Upper lobe of left lung (tissue), 6 donors: Measurements from ENCODE around the gene FOXP1. TPM values are rescaled to one million over a fixed set of nuclear protein-coding genes. Genes with fewer than 3 reads are reported as not detected.

Experiments
- ATAC-seq, 2 donors: fragments of 200-7000 bp; cut with Tn5 transposase; one replicate each; pipeline ENCODE4 v1.9.1; 2022; ENCODE audit warnings: mild to moderate bottlenecking in 2 of 2, moderate library complexity in 2 of 2; ENCODE audit not compliant: low FRiP score in 2 of 2
- DNase-seq, 2 donors: peaks; one replicate each; pipeline ENCODE4 v3.0.0-alpha.2; 2019 to 2020
- H3K27ac ChIP-seq, 4 donors: fragments of 200-600 bp; sonication (generic); one replicate each; pipeline ENCODE4 v1.5.1; 2016 to 2019
- H3K27me3 ChIP-seq, 4 donors: fragments of 200-600 bp; sonication (generic); one replicate each; pipeline ENCODE4 v1.5.1; 2017 to 2019
- H3K36me3 ChIP-seq, 4 donors: fragments of 200-600 bp; sonication (generic); one replicate each; pipeline ENCODE4 v1.5.1; 2016 to 2019
- H3K4me1 ChIP-seq, 4 donors: fragments of 200-600 bp; sonication (generic); one replicate each; pipeline ENCODE4 v1.5.1; 2018 to 2019
- H3K4me3 ChIP-seq, 4 donors: fragments of 200-600 bp; sonication (generic); one replicate each; pipeline ENCODE4 v1.5.1; 2017 to 2019; ENCODE audit warnings: mild to moderate bottlenecking in 2 of 4, moderate library complexity in 1 of 4
- H3K9me3 ChIP-seq, 4 donors: fragments of 200-600 bp; sonication (generic); one replicate each; pipeline ENCODE4 v1.5.1; 2018 to 2019
- EP300 ChIP-seq, 4 donors: sonication (generic); formaldehyde crosslinking; IDR thresholded peaks; one replicate each; pipeline ENCODE4 v1.5.1; 2017; ENCODE audit warnings: antibody characterized with exemption in 4 of 4, control low read depth in 2 of 4
- POLR2A ChIP-seq, 4 donors: fragments of 450-650 bp; IDR thresholded peaks; one replicate each; pipeline ENCODE4 v1.5.1; 2016 to 2017; ENCODE audit warnings: antibody characterized with exemption in 4 of 4, mild to moderate bottlenecking in 2 of 4
- POLR2AphosphoS5 ChIP-seq, 2 donors: sonication (generic); formaldehyde crosslinking; IDR thresholded peaks; one replicate each; pipeline ENCODE4 v1.5.1; 2017; ENCODE audit warnings: antibody characterized with exemption in 2 of 2
- WGBS, 2 donors: methylation state at CpG; one replicate each; pipeline ENCODE4 v1.1.5; 2017 to 2018; 5-methylcytosine and 5-hydroxymethylcytosine counted together
- total RNA-seq, 6 donors: library from RNA; depleted of rRNA in 4 of 6; stranded (reverse); fragments of >200 nt in 4 of 6; gene quantifications; one replicate each; pipeline versions ENCODE4 v1.1.0 to v1.2.1, GENCODE V29; 2016 to 2021
- TF ChIP-seq, protein P1 (sequence below), 6 experiments: fragments of 450-650 bp in 4 of 6; fragments of 200-600 bp in 2 of 6; sonication (generic) in 2 of 6; IDR thresholded peaks; one replicate each; pipeline ENCODE4 v1.5.1; 2016 to 2019; ENCODE audit warnings: antibody characterized with exemption in 6 of 6
- donor health status: DM: no; HTN: no; CAD: no; lungs with moderate emphysema.
- donor health status: DM: no; HTN: yes; CAD: no; lungs with severe emphysema.

FOXP1 gene
- total RNA-seq, 6 donors from 2014 or later = 103 to 248 (median 134) TPM

DNA sequence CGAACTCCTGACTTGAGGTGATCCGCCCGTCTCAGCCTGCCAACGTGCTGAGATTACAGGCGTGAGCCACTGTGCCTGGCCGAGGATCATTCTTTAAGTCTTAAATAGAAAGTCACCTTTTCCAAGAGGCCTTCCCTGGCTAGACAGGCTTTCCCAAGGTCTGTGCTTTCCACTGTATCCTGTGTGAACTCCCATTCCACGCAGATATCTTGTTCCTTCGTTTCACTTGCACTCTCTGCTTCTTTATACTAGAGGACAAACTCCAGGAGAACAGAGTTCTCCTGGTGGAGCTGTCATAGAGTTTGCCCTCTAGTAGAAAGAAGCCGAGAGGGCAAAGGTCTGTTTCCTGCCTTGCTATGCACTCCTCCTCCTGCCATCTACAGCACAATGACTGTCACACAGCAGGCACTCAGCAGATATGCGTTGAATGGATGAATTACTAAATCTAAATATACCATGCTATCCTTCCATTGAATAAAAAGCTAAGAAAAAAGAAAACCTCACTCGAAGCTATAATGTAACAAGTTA lies 211.2 kb downstream of the FOXP1 start:
- Histone ChIP-seq H3K27me3 (no peaks in the 10 kb centered on the region), H3K36me3 (no peaks in the 10 kb centered on the region), H3K4me3 (no peak overlapping the region), H3K4me1 (peaks cover 0 to 11% (median 0%) of the 10 kb centered on the region in 4 donors), H3K9me3 (no peaks in the 10 kb centered on the region), H3K27ac (no peak overlapping the region)
- no peak for DNase-seq
- TF ChIP-seq POLR2AphosphoS5 (IDR thresholded peaks at IDR 0.05) (no peak), POLR2A (IDR thresholded peaks at IDR 0.05) (no peak), EP300 (IDR thresholded peaks at IDR 0.05) (no peak)
- TF ChIP-seq, protein P1, sequence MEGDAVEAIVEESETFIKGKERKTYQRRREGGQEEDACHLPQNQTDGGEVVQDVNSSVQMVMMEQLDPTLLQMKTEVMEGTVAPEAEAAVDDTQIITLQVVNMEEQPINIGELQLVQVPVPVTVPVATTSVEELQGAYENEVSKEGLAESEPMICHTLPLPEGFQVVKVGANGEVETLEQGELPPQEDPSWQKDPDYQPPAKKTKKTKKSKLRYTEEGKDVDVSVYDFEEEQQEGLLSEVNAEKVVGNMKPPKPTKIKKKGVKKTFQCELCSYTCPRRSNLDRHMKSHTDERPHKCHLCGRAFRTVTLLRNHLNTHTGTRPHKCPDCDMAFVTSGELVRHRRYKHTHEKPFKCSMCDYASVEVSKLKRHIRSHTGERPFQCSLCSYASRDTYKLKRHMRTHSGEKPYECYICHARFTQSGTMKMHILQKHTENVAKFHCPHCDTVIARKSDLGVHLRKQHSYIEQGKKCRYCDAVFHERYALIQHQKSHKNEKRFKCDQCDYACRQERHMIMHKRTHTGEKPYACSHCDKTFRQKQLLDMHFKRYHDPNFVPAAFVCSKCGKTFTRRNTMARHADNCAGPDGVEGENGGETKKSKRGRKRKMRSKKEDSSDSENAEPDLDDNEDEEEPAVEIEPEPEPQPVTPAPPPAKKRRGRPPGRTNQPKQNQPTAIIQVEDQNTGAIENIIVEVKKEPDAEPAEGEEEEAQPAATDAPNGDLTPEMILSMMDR (IDR thresholded peaks at IDR 0.05) = no peak
- WGBS, 2 donors = 87 to 96% methylated on average over 11 of the region's 11 CpGs
- ATAC-seq = no peak

DNA sequence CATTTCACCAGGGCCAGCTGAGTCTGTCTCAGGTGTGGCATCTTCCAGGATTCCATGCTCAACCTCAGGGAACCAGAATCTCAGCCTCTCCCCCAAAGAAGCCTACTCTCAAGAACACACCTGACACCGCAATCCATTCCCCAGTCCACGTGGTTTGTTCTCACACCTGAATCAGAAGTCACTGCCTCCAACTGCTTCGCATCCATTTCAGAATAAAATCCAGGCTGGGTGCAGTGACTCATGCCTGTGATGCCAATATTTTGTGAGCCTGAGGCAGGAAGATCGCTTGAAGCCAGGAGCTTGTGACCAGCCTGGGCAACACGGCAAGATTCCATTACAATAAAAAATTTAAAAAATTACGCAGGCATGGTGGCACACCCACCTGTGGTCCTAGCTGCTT lies 212.2 kb downstream of the FOXP1 start:
- 98% methylated on average over 6 of the region's 6 CpGs for WGBS, 2 donors
- H3K4me1 ChIP-seq = peaks cover 0 to 11% (median 0%) of the 10 kb centered on the region in 4 donors
- H3K27me3 ChIP-seq = no peaks in the 10 kb centered on the region
- no peak overlapping the region for H3K27ac ChIP-seq
- no peaks in the 10 kb centered on the region for H3K9me3 ChIP-seq
- no peak for DNase-seq
- H3K4me3 ChIP-seq = no peak overlapping the region
- ATAC-seq = no peak
- TF ChIP-seq EP300 (IDR thresholded peaks at IDR 0.05) (no peak), POLR2A (IDR thresholded peaks at IDR 0.05) (no peak), POLR2AphosphoS5 (IDR thresholded peaks at IDR 0.05) (no peak)
- TF ChIP-seq, protein P1 (IDR thresholded peaks at IDR 0.05) = no peak
- H3K36me3 ChIP-seq = no peaks in the 10 kb centered on the region

DNA sequence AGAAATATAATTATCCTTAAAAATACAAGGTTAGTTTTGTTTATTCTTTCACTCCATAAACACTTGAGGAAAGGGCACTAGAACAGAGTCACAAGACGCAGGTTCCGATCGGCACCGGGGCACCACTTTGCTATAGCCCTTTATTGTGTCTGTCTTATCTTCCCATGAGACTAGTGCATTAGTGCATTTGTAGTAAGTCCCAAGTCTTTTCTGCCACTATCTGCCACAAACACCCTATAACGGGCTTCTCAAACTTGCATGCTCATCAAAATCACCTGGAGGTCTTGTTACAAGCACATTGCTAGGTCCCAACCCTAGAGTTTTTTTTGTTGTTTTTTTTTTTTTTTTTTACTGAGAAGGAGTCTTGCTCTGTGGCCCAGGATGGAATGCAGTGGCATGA lies 213.1 kb downstream of the FOXP1 start:
- H3K36me3 ChIP-seq = no peaks in the 10 kb centered on the region
- no peaks in the 10 kb centered on the region for H3K27me3 ChIP-seq
- H3K4me1 ChIP-seq = peaks cover 0 to 11% (median 0%) of the 10 kb centered on the region in 4 donors
- 60 to 69% methylated on average over 5 of the region's 5 CpGs for WGBS, 2 donors
- TF ChIP-seq EP300 (IDR thresholded peaks at IDR 0.05) (no peak), POLR2A (IDR thresholded peaks at IDR 0.05) (no peak), POLR2AphosphoS5 (IDR thresholded peaks at IDR 0.05) (no peak)
- TF ChIP-seq, protein P1 (IDR thresholded peaks at IDR 0.05) = no peak
- no peak overlapping the region for H3K4me3 ChIP-seq
- H3K27ac ChIP-seq = no peak overlapping the region
- DNase-seq (no peak), ATAC-seq (no peak)
- H3K9me3 ChIP-seq = no peaks in the 10 kb centered on the region

DNA sequence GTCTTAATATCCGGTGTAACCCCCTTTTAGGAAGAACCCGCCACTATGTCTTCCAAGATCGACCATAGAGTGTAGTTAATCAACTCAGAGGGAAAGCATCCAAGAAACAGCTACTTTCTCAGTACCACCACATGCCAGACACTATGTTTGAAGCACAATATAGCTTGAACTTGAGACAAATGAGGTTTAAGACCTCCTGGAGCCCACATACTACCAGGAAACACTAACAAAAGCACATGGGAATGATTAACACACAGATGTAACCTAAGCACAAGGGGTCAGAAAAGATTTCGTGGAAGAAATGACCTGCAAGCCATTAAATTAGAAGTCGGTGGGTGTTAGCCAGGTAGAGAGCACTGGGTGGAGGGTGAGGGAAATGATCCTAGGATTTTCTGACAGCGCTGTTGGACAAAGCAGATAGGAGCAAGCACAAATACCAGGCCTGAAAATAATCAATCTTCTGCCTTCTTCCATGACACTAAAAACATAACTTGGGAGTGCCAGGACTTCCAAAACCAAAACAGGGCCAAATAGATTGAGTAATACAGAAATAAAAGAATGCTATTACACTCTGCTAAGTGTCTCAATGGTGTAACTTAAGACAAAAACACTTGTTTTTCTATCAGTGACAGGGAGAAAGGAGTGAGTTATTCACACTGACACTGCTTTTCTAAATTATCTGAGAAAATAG lies 213.7 kb downstream of the FOXP1 start:
- ATAC-seq = peak in 1 of 2 donors; percentile 81
- Histone ChIP-seq H3K9me3 (no peaks in the 10 kb centered on the region), H3K4me3 (no peak overlapping the region), H3K36me3 (no peaks in the 10 kb centered on the region), H3K4me1 (peaks cover 0 to 11% (median 0%) of the 10 kb centered on the region in 4 donors), H3K27me3 (no peaks in the 10 kb centered on the region), H3K27ac (no peak overlapping the region)
- DNase-seq = no peak
- WGBS, 2 donors = 68 to 76% methylated on average over 6 of the region's 6 CpGs
- TF ChIP-seq, protein P1 (IDR thresholded peaks at IDR 0.05) = no peak
- TF ChIP-seq EP300 (IDR thresholded peaks at IDR 0.05) (no peak), POLR2AphosphoS5 (IDR thresholded peaks at IDR 0.05) (no peak), POLR2A (IDR thresholded peaks at IDR 0.05) (no peak)
